HepG2 (cell line): ENCODE measurements around the gene PLEKHA6. TPM values are rescaled to one million over a fixed set of nuclear protein-coding genes. Genes with fewer than 3 reads are reported as not detected.

Experiments
- ATAC-seq: fragments of 200-7000 bp; cut with Tn5 transposase; 3 replicates; pipeline ENCODE4 v1.9.1; 2020; ENCODE audit warnings: mild to moderate bottlenecking, moderate library complexity
- BruUV-seq: library from RNA; stranded (reverse); fragments of 400-500 nt; replicated peaks from 2 replicates; lab custom pipeline; 2021; lab: Mats Ljungman, UMichigan
- CTCF ChIA-PET: fragments of 300-600 bp; formaldehyde crosslinking; extraction: SDS; loops from one replicate; lab custom pipeline; 2021; ENCODE audit warnings: low total read pairs, inconsistent platforms, low intra/inter-chr PET ratio; lab: Yijun Ruan, JAX
- POLR2A ChIA-PET: fragments of 350-600 bp; sonication (Branson Sonifier 250); formaldehyde crosslinking; loops from one replicate; lab custom pipeline; 2020; ENCODE audit warnings: antibody characterized with exemption, inconsistent platforms; lab: Yijun Ruan, JAX
- DNase-seq: peaks from one replicate; pipeline ENCODE4 v3.0.0-alpha.2; 2015; ENCODE audit warnings: low spot score
- FAIRE-seq: peaks from 3 replicates; lab custom pipeline; 2011; peaks lifted over from hg19 to GRCh38; lab: Jason Lieb, UNC
- H2AFZ ChIP-seq: one replicate; pipeline ENCODE4 v1.6.1; 2011; ENCODE audit warnings: low read length, inconsistent platforms
- H3K27ac ChIP-seq: fragments of 300-600 bp; 3 replicates; pipeline ENCODE4 v1.8.0; 2011; ENCODE audit warnings: mixed run types, mild to moderate bottlenecking, mixed read lengths, low read length, inconsistent platforms; ENCODE audit not compliant: insufficient read depth; ENCODE audit errors: extremely low read length
- H3K27me3 ChIP-seq, 2 experiments: fragments of 200-600 bp in 1 of 2; 2 replicates in 1 of 2; 3 replicates in 1 of 2; pipeline versions ENCODE4 v1.6.0 to v1.8.0; 2011; ENCODE audit warnings: low read length in 2 of 2, mild to moderate bottlenecking in 2 of 2, moderate library complexity in 2 of 2, inconsistent platforms in 1 of 2; ENCODE audit not compliant: insufficient read depth in 2 of 2, control insufficient read depth in 1 of 2
- H3K36me3 ChIP-seq, 2 experiments: fragments of 200-600 bp in 1 of 2; replicated peaks in 1 of 2; 2 replicates in 1 of 2; 3 replicates in 1 of 2; pipeline versions ENCODE4 v1.5.1 to v1.8.0; 2011; ENCODE audit warnings: low read length in 2 of 2, inconsistent platforms in 1 of 2; ENCODE audit not compliant: insufficient read depth in 2 of 2, control insufficient read depth in 1 of 2
- H3K4me1 ChIP-seq: 2 replicates; pipeline ENCODE4 v1.5.1; 2012; ENCODE audit warnings: low read length, inconsistent platforms; ENCODE audit not compliant: insufficient read depth
- H3K4me2 ChIP-seq: 2 replicates; pipeline ENCODE4 v1.6.0; 2011; ENCODE audit warnings: low read depth, low read length, inconsistent platforms
- H3K4me3 ChIP-seq, 3 experiments: fragments of 200-600 bp in 1 of 3; sonication (generic), shearing (Covaris generic) in 1 of 3; replicated peaks in 1 of 3; 2 replicates each; pipeline ENCODE4 v1.5.1; 2011 to 2016; ENCODE audit warnings: low read length in 3 of 3, inconsistent platforms in 2 of 3, low read depth in 2 of 3, mild to moderate bottlenecking in 2 of 3, control low read depth in 1 of 3, mixed read lengths in 1 of 3; ENCODE audit not compliant: insufficient read depth in 1 of 3
- H3K79me2 ChIP-seq: one replicate; pipeline ENCODE4 v1.6.1; 2011; ENCODE audit warnings: low read length, inconsistent platforms; ENCODE audit not compliant: insufficient read depth
- H3K9ac ChIP-seq: 2 replicates; pipeline ENCODE4 v1.6.0; 2011; ENCODE audit warnings: mild to moderate bottlenecking, low read depth, low read length, inconsistent platforms; ENCODE audit not compliant: insufficient read depth
- H3K9me3 ChIP-seq: 2 replicates; pipeline ENCODE4 v1.5.1; 2012; ENCODE audit warnings: mild to moderate bottlenecking, low read length
- H4K20me1 ChIP-seq: 2 replicates; pipeline ENCODE4 v1.6.0; 2011; ENCODE audit warnings: inconsistent platforms, mild to moderate bottlenecking, low read length, moderate library complexity; ENCODE audit not compliant: insufficient read depth
- ELF4 ChIP-seq: sonication (generic); formaldehyde crosslinking; IDR thresholded peaks from 2 replicates; pipeline ENCODE4 v1.5.0; 2020; ENCODE audit warnings: missing genetic modification reagents, mild to moderate bottlenecking, moderate library complexity, borderline replicate concordance
- SOX5 ChIP-seq: IDR thresholded peaks from 2 replicates; pipeline ENCODE4 v1.6.1; 2016; ENCODE audit warnings: borderline replicate concordance
- TFAP4 ChIP-seq: sonication (generic); IDR thresholded peaks from 2 replicates; pipeline ENCODE4 v1.6.1; 2016; ENCODE audit warnings: low read depth, borderline replicate concordance
- TP53 ChIP-seq: sonication (generic); formaldehyde crosslinking; conservative IDR thresholded peaks from 2 replicates; pipeline ENCODE4 v1.4.0; 2020; ENCODE audit warnings: missing genetic modification reagents
- ZFP36L1 ChIP-seq: sonication (generic); formaldehyde crosslinking; IDR thresholded peaks from 2 replicates; pipeline ENCODE4 v1.8.0; 2022; ENCODE audit warnings: mild to moderate bottlenecking, missing genetic modification reagents, moderate library complexity
- ZNF230 ChIP-seq: sonication (generic); formaldehyde crosslinking; IDR thresholded peaks from 2 replicates; pipeline ENCODE4 v1.4.0; 2020; ENCODE audit warnings: mild to moderate bottlenecking, missing genetic modification reagents
- ZNF383 ChIP-seq: sonication (generic); formaldehyde crosslinking; IDR thresholded peaks from 2 replicates; pipeline ENCODE4 v1.4.0; 2020; ENCODE audit warnings: missing genetic modification reagents, mild to moderate bottlenecking, borderline replicate concordance
- ZNF503 ChIP-seq: sonication (generic); formaldehyde crosslinking; IDR thresholded peaks from 2 replicates; pipeline ENCODE4 v1.4.0; 2020; ENCODE audit warnings: missing genetic modification reagents
- ZNF652 ChIP-seq: IDR thresholded peaks from 2 replicates; pipeline ENCODE4 v1.6.1; 2016; ENCODE audit warnings: low read depth, borderline replicate concordance
- WGBS: methylation state at CpG from one replicate; pipeline ENCODE4 v1.1.6; 2017; ENCODE audit warnings: low lambda C conversion rate; 5-methylcytosine and 5-hydroxymethylcytosine counted together
- in situ Hi-C: cut with HindIII; loops from 2 replicates; pipeline ENCODE4 v1.10.0; 2017; ENCODE audit warnings: low pct_unique_long_range_greater_than_20kb; ENCODE audit not compliant: extremely low pct_ligation_motif_present
- intact Hi-C: fragments of 100-400 bp; cut with micrococcal nuclease; formaldehyde crosslinking; loops from one replicate; pipeline ENCODE4 v1.10.0; 2022; ENCODE audit not compliant: unreplicated experiment
- polyA plus RNA-seq, 8 experiments: library from polyadenylated mRNA; depleted of rRNA in 3 of 8; stranded (reverse) in 7 of 8; unstranded in 1 of 8; fragments of >200 nt; fragmentation: Illumina TruSeq in 4 of 8; extraction: Trizol in 4 of 8; gene quantifications; 2 replicates each; pipeline versions ENCODE4 v1.2.1 to v1.2.3, GENCODE V29; 2011 to 2016; ENCODE audit warnings: low read depth in 4 of 8, missing spikeins in 1 of 8, mixed read lengths in 1 of 8; ENCODE audit not compliant: insufficient read depth in 1 of 8
- total RNA-seq, 5 experiments: library from RNA; depleted of rRNA; stranded (reverse); fragments of >200 nt; fragmentation: Illumina TruSeq; extraction: Trizol; gene quantifications; 2 replicates each; pipeline ENCODE4 v1.2.3, GENCODE V29; 2016; ENCODE audit warnings: low read depth in 1 of 5

Gene PLEKHA6
- total and polyA plus RNA-seq, 2 of the 13 experiments (the other 11 are each of a cell fraction or from before 2014, with no cell fraction given), result 5.3 to 11.4 TPM

- Histone ChIP-seq H3K9me3 (no peaks in the 10 kb centered on the region), H3K27me3 (no peaks in the 10 kb centered on the region), H3K4me3 (no peak overlapping the region), H3K36me3 (peaks cover 3 to 16% of the 10 kb centered on the region in 2 experiments; a peak in 3 of 5 replicates), H3K4me1 (peaks cover 16% of the 10 kb centered on the region), H4K20me1 (no peaks in the 10 kb centered on the region), H3K9ac (no peak overlapping the region), H3K27ac (no peak overlapping the region), H2AFZ (no peak overlapping the region), H3K4me2 (no peak overlapping the region), H3K79me2 (no peaks in the 10 kb centered on the region)
- ChIA-PET CTCF (interaction anchor here (0.6 kb wide), 1 partner anchor 9 kb away, joined by 3 read pairs; no protein-coding TSS in a partner anchor), POLR2A (no interaction called here)
- 98% methylated on average over 7 of the region's 8 CpGs for WGBS
- intact Hi-C loops, result no loop called here
- FAIRE-seq (no peak), ATAC-seq (no peak), DNase-seq (no peak)
- BruUV-seq, result no TSS peak
- no peak for TF ChIP-seq ZNF383
- TF ChIP-seq TFAP4, result no peak
- no peak for TF ChIP-seq TP53 (CRISPR knock-in tag)
- TF ChIP-seq ZFP36L1 (CRISPR knock-in tag), result no peak
- TF ChIP-seq ZNF230 (CRISPR knock-in tag), result no peak
- no peak for TF ChIP-seq ZNF503 (CRISPR knock-in tag)
- TF ChIP-seq ELF4 (CRISPR knock-in tag), result no peak
- no peak for TF ChIP-seq SOX5 (CRISPR knock-in tag)
- no peak for TF ChIP-seq ZNF652 (CRISPR knock-in tag)
- in situ Hi-C loops, result no loop called here
Observed at GRCh38 chr1:204222006-204222763, 137.5 kb downstream of the PLEKHA6 start.
